GM08714 (cell line): Measurements from ENCODE around the gene RABGAP1L.

Experiments
- H3K4me3 ChIP-seq: fragments of 200-500 bp; sonication (Bioruptor generic); 2 replicates; pipeline ENCODE4 v1.5.1; 2014; ENCODE audit warnings: mild to moderate bottlenecking, low read length, inconsistent platforms
- ZNF274 ChIP-seq: IDR thresholded peaks from 2 replicates; pipeline ENCODE4 v1.6.1; 2012; ENCODE audit warnings: mild to moderate bottlenecking, low read depth, low read length

The RABGAP1L gene

GRCh38 chr1:174939775-174940545 lies 780.6 kb downstream of the RABGAP1L start:
- no peak overlapping the region for H3K4me3 ChIP-seq
- no peak for TF ChIP-seq ZNF274

GRCh38 chr1:174940646-174941175 lies 781.4 kb downstream of the RABGAP1L start:
- no peak for TF ChIP-seq ZNF274
- H3K4me3 ChIP-seq, result no peak overlapping the region

DNA sequence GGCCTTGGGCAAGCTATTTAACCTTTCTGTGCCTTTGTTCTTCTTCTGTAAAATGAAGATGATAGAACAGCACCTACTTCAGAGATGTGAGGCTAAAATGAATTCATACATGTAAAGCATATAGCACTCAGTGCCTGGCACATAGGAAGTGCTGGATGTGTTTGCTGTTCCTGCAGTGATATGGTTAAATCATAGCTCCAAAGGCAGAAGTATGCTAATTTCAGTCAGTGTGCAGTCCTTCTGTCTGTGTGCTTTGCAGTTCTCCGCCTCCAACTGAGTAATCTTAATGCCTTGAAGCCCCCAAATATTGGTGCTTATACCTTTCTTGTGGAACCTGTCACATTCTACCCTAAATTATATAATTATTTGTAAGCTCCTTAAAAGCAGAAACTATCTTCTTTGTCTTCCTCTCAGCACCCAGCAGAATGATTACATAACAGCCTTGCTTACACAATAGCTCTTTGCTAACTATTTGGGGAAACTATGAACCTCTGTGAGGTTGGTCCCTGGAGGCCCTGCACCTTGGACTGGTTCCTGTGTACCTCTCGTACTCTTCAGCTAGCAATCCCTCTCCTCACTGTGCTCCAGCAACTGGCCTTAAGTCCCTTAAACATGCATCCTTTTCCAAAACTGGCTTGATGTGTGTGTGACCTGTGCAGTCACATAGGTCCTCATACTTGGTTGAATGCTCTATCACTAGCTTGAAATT lies 783.4 kb downstream of the RABGAP1L start:
- TF ChIP-seq ZNF274, result no peak
- no peak overlapping the region for H3K4me3 ChIP-seq

GRCh38 chr1:174946031-174946430 lies 786.7 kb downstream of the RABGAP1L start:
- no peak overlapping the region for H3K4me3 ChIP-seq
- TF ChIP-seq ZNF274, result no peak

- H3K4me3 ChIP-seq, result no peak overlapping the region
- TF ChIP-seq ZNF274, result no peak
Measured at GRCh38 chr1:174949061-174949460, 789.7 kb downstream of the RABGAP1L start.

GRCh38 chr1:174949645-174950044 lies 790.3 kb downstream of the RABGAP1L start:
- H3K4me3 ChIP-seq, result no peak overlapping the region
- TF ChIP-seq ZNF274, result no peak

DNA sequence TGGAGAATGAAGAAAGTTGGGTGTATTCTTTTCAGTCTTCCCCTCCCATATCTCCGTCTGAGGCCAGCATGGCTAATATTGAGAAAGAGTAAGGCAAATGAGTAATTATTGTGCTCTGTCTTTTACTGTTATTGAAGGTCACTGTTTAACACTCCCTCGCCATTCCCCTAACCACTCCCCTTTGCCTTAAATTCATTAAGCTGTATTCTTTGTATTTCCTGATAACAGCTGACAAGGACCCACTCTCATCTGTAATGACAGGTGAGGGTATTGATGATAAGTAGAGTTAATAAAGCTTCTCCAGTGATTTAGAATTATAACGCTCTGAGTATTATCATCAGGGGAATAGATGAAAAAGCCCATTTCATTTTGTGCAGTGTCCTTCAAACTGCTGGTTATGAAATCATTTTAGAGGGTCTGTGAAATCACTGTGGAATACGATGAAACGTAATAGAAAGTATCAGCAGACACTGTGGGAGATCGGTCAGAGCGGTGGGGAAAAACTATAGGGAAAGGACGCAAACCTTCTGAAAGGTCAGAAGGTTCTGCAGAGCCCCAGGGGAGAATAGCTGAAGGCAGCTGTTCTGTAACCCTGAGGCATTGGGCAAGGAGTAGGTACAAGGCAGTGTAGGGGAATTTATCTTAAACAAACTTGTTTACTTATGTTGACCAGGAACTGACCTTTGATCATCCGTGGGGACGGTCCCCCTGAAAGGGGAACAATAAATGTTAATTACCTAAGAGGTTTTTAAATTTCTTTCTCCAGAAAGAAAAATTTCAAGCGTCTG lies 794.2 kb downstream of the RABGAP1L start:
- TF ChIP-seq ZNF274, result no peak
- peak overlapping the region; percentile 51 for H3K4me3 ChIP-seq

DNA sequence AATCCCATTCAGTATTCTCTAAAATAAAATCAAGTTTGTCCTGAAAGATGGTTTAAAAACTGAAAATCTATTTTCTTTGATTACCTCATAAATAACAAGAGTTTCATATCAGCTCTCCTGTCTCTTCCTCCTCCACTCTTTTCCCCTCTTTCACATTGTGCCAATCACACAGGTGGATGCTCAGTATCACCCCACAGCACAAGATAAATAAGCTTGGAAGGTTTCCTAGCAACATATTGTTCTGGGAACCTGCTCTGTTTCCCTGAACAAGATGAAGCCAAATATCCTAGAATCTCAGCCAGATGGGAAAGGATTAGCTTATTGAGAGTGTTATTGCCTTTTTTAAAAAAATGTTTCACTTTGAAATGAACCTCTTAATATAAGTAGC lies 794.7 kb downstream of the RABGAP1L start:
- no peak overlapping the region for H3K4me3 ChIP-seq
- no peak for TF ChIP-seq ZNF274

DNA sequence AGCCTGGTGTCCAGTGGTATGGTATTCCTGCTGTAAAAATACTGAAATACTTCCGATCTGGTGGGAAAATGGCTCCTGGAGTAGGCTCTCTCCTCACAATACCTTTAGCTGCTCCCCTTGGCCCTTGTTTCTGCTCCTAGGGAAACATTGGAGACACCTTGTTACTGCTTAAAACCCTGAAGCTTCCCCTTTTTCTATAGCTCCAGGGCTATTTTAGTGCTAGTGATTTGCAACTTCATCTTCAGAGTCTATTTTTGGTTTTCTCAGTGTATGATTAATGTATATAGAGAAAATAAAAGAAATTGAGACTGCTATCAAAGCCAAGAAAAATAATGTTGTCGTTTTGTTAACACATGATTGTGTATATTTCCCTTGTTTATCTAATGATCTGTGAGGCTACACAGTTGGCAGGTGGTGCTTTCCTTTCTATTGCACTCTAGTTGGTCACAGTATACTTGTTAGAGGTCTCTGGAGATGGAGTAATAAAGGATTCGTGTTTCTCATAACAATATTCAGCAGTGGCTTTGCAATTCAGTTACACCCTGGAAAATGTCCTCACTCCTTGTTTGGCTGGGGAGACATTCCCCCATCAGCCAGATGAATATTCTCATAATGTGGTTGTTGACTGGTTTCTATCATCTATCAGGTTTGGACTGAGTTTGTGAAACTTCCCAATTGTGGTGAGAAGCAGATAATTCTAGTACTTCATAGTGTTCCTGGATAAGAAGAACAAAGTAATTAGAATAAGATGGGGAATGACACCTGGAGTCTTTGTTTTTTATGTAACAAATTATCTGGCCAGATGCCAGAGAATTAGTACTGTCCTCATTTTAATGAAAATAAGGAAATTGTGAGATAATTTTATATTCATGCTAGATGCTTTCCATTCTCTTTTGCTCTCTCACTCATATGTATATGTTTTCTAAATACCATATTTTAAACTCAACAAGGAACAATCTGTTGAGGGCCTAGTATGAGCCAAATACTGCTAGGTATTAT lies 795.6 kb downstream of the RABGAP1L start:
- H3K4me3 ChIP-seq, result peak overlapping the region; percentile 49; the same call in 1 of the 2 replicates
- no peak for TF ChIP-seq ZNF274

DNA sequence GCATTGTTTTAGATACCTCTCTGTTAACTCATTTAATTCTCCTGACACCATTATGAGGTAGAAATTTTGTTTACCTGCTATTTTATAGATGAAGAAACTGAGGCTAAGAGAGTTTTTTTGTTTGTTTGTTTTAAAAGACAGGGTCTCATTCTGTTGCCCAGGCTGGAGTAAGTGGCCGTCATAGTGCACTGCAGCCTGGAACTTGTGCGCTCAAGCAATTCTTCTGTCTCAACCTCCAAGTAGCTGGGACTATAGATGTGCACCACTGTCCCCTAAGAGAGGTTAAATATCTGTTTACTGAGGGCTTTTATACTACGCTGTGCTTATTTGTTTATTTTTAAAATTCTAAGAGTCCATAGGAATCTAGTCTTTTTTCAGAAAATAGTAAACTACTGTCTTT lies 796.8 kb downstream of the RABGAP1L start:
- no peak overlapping the region for H3K4me3 ChIP-seq
- TF ChIP-seq ZNF274, result no peak

DNA sequence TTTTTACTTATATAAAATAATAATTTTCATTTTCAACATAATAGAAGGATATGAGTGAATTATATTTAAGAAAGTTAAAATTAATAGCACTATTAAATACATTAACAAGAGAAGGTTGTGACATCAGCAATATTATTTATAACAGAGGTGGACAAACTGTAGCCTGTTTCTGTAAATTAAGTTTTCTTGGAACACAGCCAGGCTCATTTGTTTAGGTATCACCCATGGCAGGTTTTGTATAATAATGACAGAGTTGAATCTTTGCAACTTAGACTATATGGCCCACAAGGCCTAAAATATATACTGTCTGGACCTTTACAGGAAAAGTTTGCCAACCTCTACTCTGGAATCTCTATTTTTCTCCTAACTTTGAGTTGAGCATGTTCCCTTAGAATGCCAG lies 797.7 kb downstream of the RABGAP1L start:
- no peak for TF ChIP-seq ZNF274
- H3K4me3 ChIP-seq, result no peak overlapping the region

GRCh38 chr1:174957829-174958228 lies 798.5 kb downstream of the RABGAP1L start:
- TF ChIP-seq ZNF274, result no peak
- no peak overlapping the region for H3K4me3 ChIP-seq

DNA sequence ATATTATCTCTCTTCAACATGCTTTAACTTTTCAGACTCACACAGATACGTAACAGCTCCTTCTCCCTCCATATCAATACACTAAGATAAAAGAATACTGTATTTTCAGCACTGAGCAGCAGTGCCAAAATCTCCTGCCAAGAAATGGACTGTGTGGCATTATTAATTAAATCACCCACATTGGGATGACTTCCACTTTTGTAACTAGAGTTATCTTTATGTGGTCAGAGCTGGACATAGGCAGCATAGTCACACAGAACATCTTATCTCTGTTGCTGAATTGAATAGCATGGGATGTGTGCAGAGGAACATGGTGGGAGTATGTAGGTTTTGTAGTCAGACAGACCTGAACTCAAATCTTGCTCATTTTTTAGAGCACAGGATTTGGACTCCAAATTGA lies 799.1 kb downstream of the RABGAP1L start:
- H3K4me3 ChIP-seq, result no peak overlapping the region
- TF ChIP-seq ZNF274, result no peak
